ENCODE results near the gene SLC6A17. TPM values are rescaled to one million over a fixed set of nuclear protein-coding genes. Genes with fewer than 3 reads are reported as not detected.

The SLC6A17 gene
- total RNA-seq, 1 experiment from 2014 or later, result 0.17 TPM

DNA sequence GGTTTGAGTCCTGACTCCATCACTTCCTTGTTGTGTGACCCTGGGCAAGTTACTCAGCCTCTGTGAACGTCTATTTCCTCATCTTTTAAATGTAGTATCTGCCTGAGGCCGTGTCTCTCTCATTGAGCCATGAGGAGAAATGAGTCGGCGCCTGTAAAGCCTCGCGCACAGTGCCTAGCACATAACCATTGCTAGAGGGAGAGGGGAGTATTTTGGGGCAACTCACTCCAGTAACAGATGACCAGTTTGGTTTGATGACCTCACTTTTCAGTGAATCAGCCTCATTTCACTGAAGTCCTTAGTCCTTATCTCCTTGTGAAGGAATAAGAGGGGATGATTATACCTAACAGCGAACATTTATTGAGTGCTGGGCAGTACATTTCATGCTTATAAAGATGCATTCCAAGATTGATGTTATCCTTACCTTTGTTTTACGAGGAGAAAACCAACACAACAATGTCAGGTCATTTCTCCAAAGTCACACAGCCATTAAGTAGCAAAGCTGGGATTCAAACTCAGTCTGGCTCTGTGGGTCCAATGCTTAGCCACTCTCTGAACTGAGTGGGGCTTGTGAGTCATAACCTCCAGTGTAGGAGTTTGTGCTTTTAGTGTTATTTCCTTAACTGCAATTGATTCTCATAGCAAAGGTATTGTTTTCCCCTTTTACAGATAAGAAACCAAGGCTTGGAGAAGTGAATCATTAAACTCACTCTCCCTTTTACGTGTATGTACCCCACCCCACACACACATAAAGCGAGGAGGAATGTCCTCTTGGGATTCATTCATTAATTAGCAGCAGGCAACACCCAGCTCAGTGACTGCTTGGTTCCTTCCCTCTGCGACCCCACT is 85.8 kb downstream of the SLC6A17 start:
- H3K4me1 Mint-ChIP-seq, result peaks cover 27 to 34% of the 10 kb centered on the region in 2 experiments
- no peak overlapping the region for H3K4ac ChIP-seq (ENCODE audit: low read depth, low read length)
- no peaks in the 10 kb centered on the region for H4K20me1 ChIP-seq (ENCODE audit: control insufficient read depth, insufficient read depth, insufficient read length)
- H3K9me3 Mint-ChIP-seq, result no peaks in the 10 kb centered on the region
- no peak overlapping the region for H2BK120ac ChIP-seq (ENCODE audit: low read depth, low read length, poor library complexity, severe bottlenecking)
- H2BK5ac ChIP-seq (ENCODE audit: insufficient read length, low read length), result no peak overlapping the region
- no peak overlapping the region for H4K5ac ChIP-seq (ENCODE audit: insufficient read length, low read depth, low read length)
- peaks cover 0 to 3% (median 0%) of the 10 kb centered on the region in 3 experiments; a peak in 2 of 7 replicates for H3K36me3 Mint-ChIP-seq (ENCODE audit: insufficient read depth in 1 of 3, low read depth in 3 of 3)
- no peaks in the 10 kb centered on the region for H3K79me1 ChIP-seq (ENCODE audit: insufficient read depth, low read depth, low read length, poor library complexity, severe bottlenecking)
- no peak overlapping the region for H4K91ac ChIP-seq (ENCODE audit: insufficient read length, low read depth, low read length)
- no peak overlapping the region for H3K4me3 Mint-ChIP-seq
- no peak overlapping the region for H3K9ac ChIP-seq (ENCODE audit: extremely low read depth, insufficient read length, low read length)
- WGBS (ENCODE audit: extremely low coverage, insufficient read length, low lambda C conversion rate), result no CpG with 5 or more reads among the region's 11 CpGs
- no peak overlapping the region for H3K4me2 ChIP-seq (ENCODE audit: insufficient read depth, insufficient read length, low read length)
- DNase-seq, result no peak
- H3K23ac ChIP-seq (ENCODE audit: insufficient read length, low read depth, low read length), result no peak overlapping the region
- peaks cover 7% of the 10 kb centered on the region for H3K9me3 ChIP-seq (ENCODE audit: control insufficient read depth, low read depth, low read length)
- no peaks in the 10 kb centered on the region for H3K27me3 ChIP-seq (ENCODE audit: insufficient read depth, low read length)
- H2BK20ac ChIP-seq (ENCODE audit: low read depth, low read length, poor library complexity, severe bottlenecking), result no peak overlapping the region
- no peak overlapping the region for H3T11ph ChIP-seq (ENCODE audit: low read length)
- no peak overlapping the region for H4K8ac ChIP-seq (replicated peaks; ENCODE audit: insufficient read length, low read depth, low read length)
- no peak overlapping the region for H3K14ac ChIP-seq (ENCODE audit: insufficient read depth, low read length)
- no peaks in the 10 kb centered on the region for H3K23me2 ChIP-seq (ENCODE audit: insufficient read length, low read depth, low read length, poor library complexity, severe bottlenecking)
- H3K27me3 Mint-ChIP-seq (ENCODE audit: low read depth), result peaks cover 2% of the 10 kb centered on the region
- H3K18ac ChIP-seq (ENCODE audit: insufficient read length, low read depth, low read length), result no peak overlapping the region
- H2BK15ac ChIP-seq (ENCODE audit: low read depth, low read length), result no peak overlapping the region
- H3K56ac ChIP-seq (ENCODE audit: insufficient read length, low read depth, low read length), result no peak overlapping the region
- no peak overlapping the region for H3K27ac ChIP-seq (ENCODE audit: insufficient read length, low read depth, low read length)
- H3K27ac Mint-ChIP-seq, result peak overlapping the region in 2 of 3 experiments; percentile 62 to 88; a peak in 1 of 7 replicates
- H3K79me2 ChIP-seq (ENCODE audit: insufficient read depth, low read length), result no peaks in the 10 kb centered on the region
- H2BK12ac ChIP-seq (ENCODE audit: insufficient read length, low read depth, low read length), result no peak overlapping the region
- H2AFZ ChIP-seq (ENCODE audit: low read length), result no peak overlapping the region
- H3K4me1 ChIP-seq (ENCODE audit: insufficient read depth, low read length), result no peaks in the 10 kb centered on the region; the same call in 1 of the 2 replicates
- TF ChIP-seq, protein P1, sequence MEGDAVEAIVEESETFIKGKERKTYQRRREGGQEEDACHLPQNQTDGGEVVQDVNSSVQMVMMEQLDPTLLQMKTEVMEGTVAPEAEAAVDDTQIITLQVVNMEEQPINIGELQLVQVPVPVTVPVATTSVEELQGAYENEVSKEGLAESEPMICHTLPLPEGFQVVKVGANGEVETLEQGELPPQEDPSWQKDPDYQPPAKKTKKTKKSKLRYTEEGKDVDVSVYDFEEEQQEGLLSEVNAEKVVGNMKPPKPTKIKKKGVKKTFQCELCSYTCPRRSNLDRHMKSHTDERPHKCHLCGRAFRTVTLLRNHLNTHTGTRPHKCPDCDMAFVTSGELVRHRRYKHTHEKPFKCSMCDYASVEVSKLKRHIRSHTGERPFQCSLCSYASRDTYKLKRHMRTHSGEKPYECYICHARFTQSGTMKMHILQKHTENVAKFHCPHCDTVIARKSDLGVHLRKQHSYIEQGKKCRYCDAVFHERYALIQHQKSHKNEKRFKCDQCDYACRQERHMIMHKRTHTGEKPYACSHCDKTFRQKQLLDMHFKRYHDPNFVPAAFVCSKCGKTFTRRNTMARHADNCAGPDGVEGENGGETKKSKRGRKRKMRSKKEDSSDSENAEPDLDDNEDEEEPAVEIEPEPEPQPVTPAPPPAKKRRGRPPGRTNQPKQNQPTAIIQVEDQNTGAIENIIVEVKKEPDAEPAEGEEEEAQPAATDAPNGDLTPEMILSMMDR (conservative IDR thresholded peaks at IDR 0.05), result no peak
- no peak overlapping the region for H2AK5ac ChIP-seq (ENCODE audit: insufficient read length, low read length)

All from H9 (cell line).